Measurements from ENCODE around the gene SMCHD1. TPM values are rescaled to one million over a fixed set of nuclear protein-coding genes. Genes with fewer than 3 reads are reported as not detected.
A peak's percentile ranks its signal among the peaks of the same experiment; 100 is the strongest.

Gene SMCHD1
- total RNA-seq, 1 donor from 2014 or later = 54.1 TPM

DNA sequence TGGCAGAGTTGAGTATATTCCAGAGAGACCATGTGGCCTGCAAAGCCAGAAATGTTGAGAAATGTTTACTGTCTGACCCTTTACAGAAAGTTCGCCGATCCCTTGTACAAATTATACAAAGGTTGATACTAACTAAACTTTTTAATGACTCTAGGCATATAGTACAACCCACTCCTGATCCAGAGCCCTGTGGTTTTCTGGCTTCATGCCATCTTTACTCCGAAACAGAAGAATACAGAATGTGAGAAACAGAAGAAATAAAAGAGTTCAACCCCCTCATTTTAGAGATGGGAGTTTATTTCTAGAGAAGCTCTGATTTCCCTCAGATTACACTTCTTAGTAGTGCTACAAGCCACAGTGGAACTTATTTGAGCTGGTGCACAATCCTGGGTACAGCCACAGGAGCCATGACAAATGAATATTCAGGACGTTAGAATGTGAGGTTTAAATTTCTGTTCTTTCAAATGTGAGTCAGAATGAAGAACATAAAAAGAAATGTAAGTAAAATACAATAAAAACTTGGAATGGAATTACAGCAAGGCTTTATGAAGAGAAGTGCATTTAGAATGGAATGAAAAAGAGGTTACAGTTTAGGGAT is 38.0 kb upstream of the SMCHD1 start:
- Histone ChIP-seq H3K4me1 (no peaks in the 10 kb centered on the region), H3K27ac (no peak overlapping the region), H3K4me3 (no peak overlapping the region), H3K9me3 (no peaks in the 10 kb centered on the region), H3K27me3 (no peaks in the 10 kb centered on the region), H3K36me3 (no peaks in the 10 kb centered on the region)
- ATAC-seq (no peak), DNase-seq (no peak)
- TF ChIP-seq, protein P1, sequence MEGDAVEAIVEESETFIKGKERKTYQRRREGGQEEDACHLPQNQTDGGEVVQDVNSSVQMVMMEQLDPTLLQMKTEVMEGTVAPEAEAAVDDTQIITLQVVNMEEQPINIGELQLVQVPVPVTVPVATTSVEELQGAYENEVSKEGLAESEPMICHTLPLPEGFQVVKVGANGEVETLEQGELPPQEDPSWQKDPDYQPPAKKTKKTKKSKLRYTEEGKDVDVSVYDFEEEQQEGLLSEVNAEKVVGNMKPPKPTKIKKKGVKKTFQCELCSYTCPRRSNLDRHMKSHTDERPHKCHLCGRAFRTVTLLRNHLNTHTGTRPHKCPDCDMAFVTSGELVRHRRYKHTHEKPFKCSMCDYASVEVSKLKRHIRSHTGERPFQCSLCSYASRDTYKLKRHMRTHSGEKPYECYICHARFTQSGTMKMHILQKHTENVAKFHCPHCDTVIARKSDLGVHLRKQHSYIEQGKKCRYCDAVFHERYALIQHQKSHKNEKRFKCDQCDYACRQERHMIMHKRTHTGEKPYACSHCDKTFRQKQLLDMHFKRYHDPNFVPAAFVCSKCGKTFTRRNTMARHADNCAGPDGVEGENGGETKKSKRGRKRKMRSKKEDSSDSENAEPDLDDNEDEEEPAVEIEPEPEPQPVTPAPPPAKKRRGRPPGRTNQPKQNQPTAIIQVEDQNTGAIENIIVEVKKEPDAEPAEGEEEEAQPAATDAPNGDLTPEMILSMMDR (IDR thresholded peaks at IDR 0.05) = no peak
- intact Hi-C loops (cut with DNase I) = no loop called here

DNA sequence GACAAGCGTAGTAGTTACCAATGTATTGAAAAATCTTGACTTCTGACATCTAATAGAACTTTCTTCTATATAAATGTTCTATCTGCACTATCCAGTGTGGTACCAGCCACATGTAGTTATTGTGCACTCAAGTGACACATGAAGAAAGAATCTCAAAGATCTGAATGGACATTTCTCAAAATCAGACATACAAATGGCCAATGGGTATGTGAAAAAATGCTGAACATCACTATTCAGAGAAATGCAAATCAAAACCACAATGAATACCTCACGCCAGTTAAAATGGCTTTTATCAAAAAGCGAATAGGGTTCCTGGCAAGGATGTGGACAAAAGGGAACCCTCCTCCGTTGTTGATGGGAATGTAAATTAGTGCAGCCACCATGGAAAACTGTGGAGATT is 37.5 kb upstream of the SMCHD1 start:
- intact Hi-C loops (cut with DNase I) = no loop called here
- ATAC-seq (no peak), DNase-seq (no peak)
- TF ChIP-seq, protein P1 (IDR thresholded peaks at IDR 0.05) = no peak
- H3K9me3 ChIP-seq = no peaks in the 10 kb centered on the region
- no peak overlapping the region for H3K27ac ChIP-seq
- H3K36me3 ChIP-seq = no peaks in the 10 kb centered on the region
- H3K27me3 ChIP-seq = no peaks in the 10 kb centered on the region
- no peak overlapping the region for H3K4me3 ChIP-seq
- no peaks in the 10 kb centered on the region for H3K4me1 ChIP-seq

DNA sequence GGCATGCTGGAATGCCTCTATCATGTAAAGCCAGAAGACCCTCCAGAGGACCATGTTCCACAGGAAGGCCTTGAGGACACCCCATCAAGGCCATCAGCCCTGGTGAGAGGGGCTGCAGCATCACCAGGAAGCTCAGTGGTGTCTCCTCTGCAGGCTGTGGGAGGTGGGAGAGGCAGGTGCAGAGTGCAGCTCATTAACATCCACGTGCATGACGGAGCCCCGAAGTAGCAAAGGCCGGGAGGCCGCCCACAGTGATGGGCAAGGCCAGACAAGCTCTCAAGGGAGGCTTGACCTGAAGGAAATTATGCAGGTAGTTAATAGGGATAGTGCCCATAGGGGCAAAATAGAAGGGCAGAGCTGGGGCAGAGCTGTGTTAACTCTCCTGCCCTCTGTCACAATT is 30.3 kb upstream of the SMCHD1 start:
- no peaks in the 10 kb centered on the region for H3K27me3 ChIP-seq

DNA sequence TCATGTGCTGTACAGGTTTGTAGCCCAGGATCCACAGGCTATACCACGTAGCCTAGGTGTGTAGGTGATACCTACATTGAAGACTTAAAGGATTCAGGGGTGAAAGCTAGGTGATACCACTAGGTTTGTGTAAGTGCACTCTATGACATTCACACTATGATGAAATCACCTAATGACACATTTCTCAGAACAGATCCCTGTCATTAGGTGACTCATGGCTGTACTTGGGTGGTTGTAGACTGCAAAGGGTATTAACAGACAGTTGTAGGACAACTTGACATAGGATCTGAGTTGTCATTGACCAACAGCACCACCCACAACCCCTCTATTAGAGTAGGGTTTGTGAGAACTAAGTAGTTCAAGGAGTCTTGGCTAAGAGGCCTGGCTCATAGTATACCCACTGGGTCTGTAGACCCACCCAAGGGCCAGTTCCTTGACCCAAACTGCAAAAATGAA is 27.7 kb upstream of the SMCHD1 start:
- peak; percentile 59 for ATAC-seq

More for the DNA sequence above, 30.3 kb upstream of the SMCHD1 start:
- Histone ChIP-seq H3K4me3 (no peak overlapping the region), H3K36me3 (no peaks in the 10 kb centered on the region), H3K4me1 (no peaks in the 10 kb centered on the region), H3K27ac (no peak overlapping the region), H3K9me3 (no peaks in the 10 kb centered on the region)
- no peak for ATAC-seq
- no peak for DNase-seq
- intact Hi-C loops (cut with DNase I) = no loop called here
- TF ChIP-seq, protein P1 (IDR thresholded peaks at IDR 0.05) = no peak

DNA sequence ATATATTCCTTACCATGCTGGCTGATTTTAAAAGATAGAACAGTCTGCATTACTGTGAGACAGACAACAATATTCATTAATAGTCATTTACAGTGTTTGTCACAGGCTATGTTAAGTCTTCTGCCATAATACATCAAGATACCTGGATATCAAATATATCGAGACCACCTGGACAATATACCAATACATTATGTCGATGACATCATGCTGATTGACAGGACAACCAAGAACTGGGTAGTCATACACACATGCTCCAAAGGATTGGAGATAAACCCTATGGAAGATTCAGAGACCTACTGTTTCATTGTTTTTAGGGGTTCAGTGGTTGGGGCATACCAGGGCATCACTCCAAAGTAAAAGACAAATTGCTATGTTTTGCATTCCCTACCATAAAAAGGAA is 26.5 kb upstream of the SMCHD1 start:
- no peak for ATAC-seq
- Histone ChIP-seq H3K27me3 (no peaks in the 10 kb centered on the region), H3K9me3 (no peaks in the 10 kb centered on the region), H3K27ac (no peak overlapping the region), H3K4me3 (no peak overlapping the region), H3K4me1 (no peaks in the 10 kb centered on the region), H3K36me3 (no peaks in the 10 kb centered on the region)
- no peak for DNase-seq
- intact Hi-C loops (cut with DNase I) = no loop called here
- TF ChIP-seq, protein P1 (IDR thresholded peaks at IDR 0.05) = no peak

More for the DNA sequence above, 27.7 kb upstream of the SMCHD1 start:
- no peaks in the 10 kb centered on the region for H3K4me1 ChIP-seq
- no peak for DNase-seq
- no peaks in the 10 kb centered on the region for H3K36me3 ChIP-seq
- intact Hi-C loops (cut with DNase I) = no loop called here
- TF ChIP-seq, protein P1 (IDR thresholded peaks at IDR 0.05) = no peak
- H3K4me3 ChIP-seq = no peak overlapping the region
- H3K27me3 ChIP-seq = no peaks in the 10 kb centered on the region
- H3K27ac ChIP-seq = no peak overlapping the region
- H3K9me3 ChIP-seq = no peaks in the 10 kb centered on the region

DNA sequence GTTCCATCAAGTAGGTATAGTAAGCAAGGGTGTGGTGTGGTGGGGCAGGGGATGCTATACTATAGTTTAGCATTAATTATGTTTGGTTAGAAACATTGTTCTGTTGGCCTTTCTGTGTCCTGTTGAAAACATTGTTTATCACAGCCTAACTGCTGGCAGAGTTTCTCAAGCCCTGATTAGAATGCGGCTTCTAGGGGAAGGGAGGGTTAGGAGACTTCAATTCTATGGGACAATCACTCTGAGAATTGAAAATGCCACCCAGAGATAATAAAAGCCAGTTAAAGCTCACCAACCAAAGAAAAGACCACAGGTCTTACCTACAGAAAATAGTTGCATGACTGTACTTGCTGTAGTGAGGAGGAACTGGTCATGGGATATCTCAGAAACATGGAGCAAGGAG is 19.9 kb upstream of the SMCHD1 start:
- TF ChIP-seq, protein P1 (IDR thresholded peaks at IDR 0.05) = no peak
- Histone ChIP-seq H3K36me3 (no peaks in the 10 kb centered on the region), H3K4me3 (no peak overlapping the region), H3K9me3 (no peaks in the 10 kb centered on the region), H3K27ac (peak overlapping the region; percentile 88), H3K27me3 (no peaks in the 10 kb centered on the region), H3K4me1 (peaks cover 13% of the 10 kb centered on the region)
- no peak for DNase-seq
- ATAC-seq = no peak
- intact Hi-C loops (cut with DNase I) = no loop called here
